Stimulated activated CD8-positive, alpha-beta memory T cell treated with anti-CD3 and anti-CD28 coated beads, Interleukin-15, amount 100 ng/mL, for 24 hours (primary cell): ENCODE data around the gene STAT6.
A peak's percentile ranks its signal among the peaks of the same experiment; 100 is the strongest.

Experiments used
- DNase-seq: peaks from one replicate; pipeline ENCODE4 v3.0.0-alpha.2; 2020; ENCODE audit warnings: low read depth

The STAT6 gene, protein sequence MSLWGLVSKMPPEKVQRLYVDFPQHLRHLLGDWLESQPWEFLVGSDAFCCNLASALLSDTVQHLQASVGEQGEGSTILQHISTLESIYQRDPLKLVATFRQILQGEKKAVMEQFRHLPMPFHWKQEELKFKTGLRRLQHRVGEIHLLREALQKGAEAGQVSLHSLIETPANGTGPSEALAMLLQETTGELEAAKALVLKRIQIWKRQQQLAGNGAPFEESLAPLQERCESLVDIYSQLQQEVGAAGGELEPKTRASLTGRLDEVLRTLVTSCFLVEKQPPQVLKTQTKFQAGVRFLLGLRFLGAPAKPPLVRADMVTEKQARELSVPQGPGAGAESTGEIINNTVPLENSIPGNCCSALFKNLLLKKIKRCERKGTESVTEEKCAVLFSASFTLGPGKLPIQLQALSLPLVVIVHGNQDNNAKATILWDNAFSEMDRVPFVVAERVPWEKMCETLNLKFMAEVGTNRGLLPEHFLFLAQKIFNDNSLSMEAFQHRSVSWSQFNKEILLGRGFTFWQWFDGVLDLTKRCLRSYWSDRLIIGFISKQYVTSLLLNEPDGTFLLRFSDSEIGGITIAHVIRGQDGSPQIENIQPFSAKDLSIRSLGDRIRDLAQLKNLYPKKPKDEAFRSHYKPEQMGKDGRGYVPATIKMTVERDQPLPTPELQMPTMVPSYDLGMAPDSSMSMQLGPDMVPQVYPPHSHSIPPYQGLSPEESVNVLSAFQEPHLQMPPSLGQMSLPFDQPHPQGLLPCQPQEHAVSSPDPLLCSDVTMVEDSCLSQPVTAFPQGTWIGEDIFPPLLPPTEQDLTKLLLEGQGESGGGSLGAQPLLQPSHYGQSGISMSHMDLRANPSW

DNA sequence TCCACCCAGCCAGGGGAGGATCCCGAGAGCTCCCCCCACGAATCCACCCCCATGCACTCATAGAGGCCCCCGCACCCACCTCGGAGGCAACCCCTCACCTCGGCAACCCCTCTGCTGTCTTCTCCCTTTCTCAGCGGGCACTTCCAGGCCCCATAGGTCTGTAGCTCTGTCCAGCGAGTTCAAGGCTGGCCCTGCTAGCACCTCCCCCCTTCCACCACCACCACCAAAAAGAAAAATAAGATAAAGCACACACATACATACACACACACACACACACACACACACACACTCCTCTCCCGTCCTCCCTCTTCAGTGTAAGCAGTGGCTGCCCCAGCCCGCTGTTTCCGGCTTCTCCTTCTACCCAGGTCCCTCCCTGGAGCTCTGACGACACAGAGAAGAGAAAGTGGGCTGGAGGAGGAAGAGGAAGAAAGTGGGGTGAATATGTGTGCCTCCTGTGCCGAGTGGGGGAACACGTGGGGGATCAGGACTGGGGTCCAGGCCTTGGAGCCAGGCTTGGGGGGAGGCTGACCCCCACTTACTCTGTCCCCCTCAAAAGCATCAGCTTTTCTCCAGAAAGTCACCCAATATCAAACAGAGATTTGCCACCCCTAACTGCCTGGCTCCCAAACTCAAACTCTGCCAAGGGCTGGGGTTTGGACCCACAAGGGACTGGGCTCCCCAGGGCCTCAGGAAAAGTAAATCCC, at the start of gene STAT6:
Gene STAT6 (minus strand): TSS at position 332 of the 704 bp plus-strand sequence. CDS start 3,084 bp downstream, outside the sequence.
- DNase-seq, result peak; percentile 41

DNA sequence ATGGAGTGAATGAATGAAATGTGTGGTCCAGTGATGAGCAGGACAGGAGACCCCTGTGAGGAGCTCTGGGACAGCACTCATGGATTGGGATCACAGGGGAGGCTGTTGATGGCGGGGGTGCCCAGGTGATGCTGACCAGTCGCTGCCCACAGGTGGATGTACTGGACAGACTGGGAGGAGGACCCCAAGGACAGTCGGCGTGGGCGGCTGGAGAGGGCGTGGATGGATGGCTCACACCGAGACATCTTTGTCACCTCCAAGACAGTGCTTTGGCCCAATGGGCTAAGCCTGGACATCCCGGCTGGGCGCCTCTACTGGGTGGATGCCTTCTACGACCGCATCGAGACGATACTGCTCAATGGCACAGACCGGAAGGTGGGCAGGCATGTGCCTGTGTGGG, 49.6 kb upstream of the STAT6 start:
- no peak for DNase-seq

DNA sequence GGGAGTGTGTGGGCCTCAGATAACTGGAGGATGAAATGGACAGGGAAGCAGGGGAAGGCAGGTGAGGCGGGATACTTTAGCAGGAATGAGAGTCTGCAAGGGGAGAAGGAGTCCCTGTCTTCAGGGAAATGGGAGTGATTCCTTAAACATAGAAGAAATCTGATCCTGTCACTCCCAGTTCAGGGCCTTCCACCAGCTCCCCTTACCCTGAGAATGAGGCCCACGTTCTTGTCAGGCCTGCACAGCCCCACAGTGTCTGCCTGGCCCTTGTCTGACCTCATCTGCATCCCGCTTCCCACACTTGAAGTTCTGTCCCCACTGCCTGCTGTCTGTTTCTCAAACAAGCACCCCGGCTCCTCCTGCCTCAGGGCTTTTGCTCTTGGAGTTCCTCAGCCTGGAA, 48.9 kb upstream of the STAT6 start:
- no peak for DNase-seq

DNA sequence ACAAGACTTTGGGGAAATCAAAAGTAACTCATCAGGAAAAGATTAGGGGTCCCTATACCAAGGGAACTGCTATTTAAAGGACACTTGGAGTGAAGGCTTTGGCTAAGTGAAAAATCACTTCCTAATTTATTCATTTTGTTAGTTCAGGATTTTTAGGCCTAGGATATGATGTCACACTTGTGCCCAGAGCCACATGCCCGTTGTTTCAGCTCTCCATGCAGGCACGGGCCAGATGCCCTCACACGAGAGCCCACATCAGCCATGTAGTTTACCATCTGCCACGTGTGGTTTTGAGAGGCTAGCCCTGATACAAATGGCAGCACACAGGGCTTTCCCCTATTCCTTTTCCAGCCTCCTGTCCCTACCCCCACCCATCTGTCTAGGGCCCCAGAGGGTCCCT, 48.1 kb upstream of the STAT6 start:
- DNase-seq, result no peak

DNA sequence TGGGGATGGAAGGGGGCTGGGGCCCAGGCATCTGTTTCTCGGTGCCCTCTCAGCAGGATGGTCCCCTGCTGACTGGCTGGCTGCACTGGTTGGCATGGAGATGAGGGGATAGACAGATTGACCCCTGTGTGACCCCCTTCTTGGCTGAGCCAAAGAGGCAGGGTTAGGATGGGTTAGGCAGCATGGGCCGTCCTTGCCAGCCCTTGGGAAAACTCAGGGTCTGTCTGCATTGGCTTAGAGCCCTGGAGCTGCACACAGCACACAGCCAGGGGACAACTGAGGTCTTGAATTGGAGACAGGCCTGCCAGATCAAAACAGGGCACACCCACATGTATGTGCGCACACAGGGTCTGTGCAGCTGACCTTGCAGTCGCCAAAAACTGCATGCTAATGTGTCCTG, 47.5 kb upstream of the STAT6 start:
- no peak for DNase-seq

DNA sequence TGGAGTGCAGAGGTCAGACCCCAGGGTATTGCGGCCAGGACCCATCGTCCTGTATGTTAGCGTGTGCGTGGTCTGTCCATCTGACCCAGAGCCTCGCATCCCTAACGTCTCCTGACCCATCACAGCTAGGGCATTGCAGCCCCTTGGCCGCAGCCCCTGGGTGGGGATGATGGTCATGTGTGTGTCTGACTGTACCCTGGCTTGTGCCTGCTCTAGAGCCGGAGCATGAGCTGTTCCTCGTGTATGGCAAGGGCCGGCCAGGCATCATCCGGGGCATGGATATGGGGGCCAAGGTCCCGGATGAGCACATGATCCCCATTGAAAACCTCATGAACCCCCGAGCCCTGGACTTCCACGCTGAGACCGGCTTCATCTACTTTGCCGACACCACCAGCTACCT, 47.0 kb upstream of the STAT6 start:
- DNase-seq, result no peak

DNA sequence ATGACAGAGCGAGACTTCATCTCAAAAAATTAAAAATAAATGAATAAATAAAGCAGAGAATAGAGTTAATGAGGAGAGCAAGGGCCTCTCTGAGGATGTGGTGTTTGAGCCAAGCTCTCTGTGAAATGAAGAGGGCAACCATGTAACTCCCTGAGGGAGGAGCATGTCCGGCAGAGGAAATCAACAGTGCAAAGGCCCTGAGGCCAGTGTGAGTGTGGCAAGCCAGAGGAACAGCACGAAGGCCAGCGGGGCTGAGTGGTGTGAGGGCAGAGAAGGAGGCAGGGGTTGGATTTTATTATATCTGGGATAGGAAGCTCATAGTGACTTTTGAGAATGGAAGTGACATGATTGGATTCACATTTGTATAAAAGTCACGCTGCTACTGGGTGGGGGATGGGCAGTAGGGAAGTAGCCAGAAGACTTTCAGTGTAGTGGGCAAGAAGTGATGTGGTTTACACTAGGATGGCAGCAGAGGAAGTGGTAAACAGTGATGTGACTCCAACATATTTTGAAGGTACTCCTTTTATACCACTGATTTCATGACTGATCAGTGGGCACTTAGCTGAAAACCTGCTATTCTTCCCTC, 46.5 kb upstream of the STAT6 start:
- no peak for DNase-seq

DNA sequence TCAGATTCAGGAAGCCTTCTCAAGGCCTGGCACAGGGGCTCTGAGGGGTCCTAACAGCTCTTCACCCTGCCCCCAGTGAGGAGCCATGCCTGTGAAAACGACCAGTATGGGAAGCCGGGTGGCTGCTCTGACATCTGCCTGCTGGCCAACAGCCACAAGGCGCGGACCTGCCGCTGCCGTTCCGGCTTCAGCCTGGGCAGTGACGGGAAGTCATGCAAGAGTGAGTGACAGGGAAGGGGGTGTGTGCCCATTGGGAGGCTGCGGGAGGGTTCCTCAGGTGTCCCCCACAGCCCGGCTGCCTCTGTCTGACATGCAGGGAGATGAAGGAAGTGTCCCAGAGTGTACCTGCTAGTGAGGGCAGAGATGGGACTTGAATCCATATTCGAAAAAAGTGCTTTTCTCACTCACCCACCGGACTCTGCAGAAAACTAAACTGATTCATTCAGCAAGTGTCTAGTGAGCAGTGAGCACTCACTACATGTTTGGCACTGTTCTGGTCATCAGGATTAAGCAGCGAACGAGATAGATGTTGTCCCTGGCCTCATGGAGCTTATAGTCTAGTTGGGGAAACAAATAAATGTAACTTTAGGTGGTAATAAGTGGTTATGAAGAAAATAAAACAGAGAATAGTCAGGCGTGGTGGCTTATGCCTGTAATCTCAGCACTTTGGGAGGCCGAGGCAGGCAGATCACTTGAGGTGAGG, 45.7 kb upstream of the STAT6 start:
- no peak for DNase-seq

DNA sequence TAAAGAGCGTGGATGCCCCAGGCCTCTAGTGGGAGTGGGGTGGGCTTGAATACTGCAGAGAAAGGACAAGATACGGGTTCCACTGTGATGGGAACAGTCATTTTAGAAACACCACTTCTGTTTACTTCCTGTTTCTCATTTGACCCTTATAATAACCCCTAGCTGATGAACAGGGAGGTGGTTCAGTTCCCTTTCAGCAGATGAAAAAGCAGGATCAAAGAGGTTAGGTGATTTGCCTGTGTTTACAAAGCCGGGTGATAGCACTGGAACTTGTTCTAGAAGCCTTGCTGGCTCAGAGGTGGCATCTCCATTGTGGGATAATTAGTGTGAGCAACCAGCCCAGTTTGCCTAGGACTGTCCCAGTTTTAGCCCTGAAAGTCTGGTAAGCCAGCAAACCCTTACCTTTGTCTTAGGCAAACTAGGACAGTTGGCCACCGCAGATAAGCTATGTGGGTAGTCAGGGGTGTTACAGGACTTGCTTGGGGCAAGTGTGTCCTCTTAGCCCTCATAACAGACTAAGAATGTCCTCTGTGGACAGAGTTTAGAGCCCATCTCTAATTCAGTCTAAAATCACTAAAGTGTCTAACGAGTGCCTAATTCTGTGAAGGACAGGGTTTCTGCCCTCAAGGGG, 43.8 kb upstream of the STAT6 start:
- no peak for DNase-seq

DNA sequence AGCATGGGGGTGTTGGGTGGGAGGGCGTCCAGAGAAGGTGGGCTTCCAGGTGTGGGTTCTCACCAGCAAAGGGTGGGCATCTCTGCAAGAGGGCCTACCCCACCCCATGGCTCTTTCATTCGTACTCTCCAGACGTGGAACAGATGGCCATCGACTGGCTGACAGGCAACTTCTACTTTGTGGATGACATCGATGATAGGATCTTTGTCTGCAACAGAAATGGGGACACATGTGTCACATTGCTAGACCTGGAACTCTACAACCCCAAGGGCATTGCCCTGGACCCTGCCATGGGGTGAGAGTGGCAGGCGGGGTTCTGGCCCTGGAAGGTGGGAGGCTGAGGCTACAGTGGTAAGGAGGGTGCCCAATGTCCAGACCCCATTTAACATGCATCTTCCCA, 42.9 kb upstream of the STAT6 start:
- DNase-seq, result no peak

DNA sequence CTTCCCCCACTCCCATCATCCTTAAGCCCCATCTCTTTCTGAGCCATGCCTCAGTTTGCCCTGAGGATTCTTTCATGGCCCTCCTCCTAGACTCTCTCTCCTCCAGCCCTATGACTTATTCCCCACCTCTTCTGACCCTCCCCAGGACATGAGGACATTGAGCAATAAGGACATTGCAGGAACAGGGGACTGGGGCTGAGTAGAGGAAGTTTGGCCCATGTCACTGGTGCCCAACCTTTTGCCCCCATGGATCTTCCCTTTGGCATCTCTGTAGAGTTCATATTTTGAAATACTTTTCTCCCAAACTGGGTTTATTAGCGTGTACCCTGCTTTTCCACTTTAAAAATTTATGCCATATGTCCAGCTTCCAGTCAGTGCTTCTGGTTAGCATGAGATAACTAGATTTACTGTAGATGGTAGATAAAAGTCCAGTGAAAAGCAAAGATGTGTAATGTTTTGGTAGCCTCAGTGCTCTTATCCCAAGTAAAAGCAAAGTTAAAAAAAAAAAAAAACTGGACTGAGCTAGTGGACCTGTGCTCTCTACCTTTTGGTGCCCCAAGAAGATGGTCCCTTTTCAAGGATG, 42.3 kb upstream of the STAT6 start:
- no peak for DNase-seq

DNA sequence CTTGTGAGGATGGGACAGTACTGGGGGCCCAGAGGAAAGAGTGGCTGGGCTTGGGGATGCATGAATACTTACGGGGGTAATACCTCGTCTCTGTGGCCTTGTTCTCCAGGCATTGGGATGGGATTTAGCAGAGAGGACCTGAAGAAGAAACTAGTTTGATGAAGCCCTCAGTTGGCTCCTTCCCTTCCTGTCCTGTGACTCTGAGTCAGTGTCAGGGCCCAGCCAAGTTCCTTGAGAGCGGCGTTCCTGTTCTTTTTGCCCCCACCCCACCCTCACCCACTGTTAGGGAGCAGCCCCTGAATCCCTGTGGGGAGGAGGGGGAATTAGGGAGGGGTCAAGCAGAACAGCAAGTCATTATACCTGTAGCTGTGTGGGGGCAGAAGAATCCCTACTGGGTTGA, 41.5 kb upstream of the STAT6 start:
- no peak for DNase-seq

DNA sequence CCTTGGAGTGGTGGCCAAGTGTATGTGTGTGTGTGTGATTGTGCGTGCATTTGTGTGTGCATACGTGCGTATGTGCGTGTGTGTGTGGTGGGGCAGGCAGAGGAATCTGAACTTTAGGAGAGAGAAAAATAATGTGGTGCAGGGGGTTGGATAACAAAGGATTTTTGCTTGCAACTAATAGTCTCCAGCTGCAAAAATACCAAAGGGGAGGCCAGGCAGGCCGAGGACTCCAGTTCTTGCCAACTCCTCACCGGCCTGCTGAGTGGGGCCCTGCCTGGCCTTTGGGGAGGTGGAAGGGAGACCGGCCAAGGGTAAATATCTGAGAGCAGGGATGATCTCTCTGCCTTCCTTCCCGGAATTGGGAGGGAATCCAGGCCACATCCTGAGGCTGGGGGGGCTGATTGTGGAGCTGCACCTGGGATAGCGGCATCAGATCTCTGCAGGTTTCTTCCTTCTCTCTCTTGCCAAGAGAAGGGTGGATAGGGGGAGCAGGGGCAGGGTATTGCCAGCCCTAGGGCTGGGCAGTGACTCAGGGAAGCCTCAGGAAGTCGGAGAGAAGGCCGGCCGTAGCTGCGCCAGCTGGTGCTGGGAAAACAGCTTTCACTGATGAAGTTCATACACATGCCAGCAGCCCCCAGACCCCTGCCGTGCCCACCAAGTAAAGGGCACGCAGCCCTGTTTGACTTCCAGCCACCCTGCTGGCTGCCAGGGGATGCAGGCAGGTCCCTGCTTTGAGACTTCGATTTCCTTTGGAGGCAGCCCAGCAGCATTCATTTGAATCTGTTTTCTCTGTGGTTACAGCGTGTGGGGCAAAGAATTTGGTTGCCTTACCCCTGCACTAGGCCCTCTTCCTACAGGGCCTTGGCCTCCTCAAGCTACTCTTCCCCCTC, 40.8 kb upstream of the STAT6 start:
- no peak for DNase-seq

DNA sequence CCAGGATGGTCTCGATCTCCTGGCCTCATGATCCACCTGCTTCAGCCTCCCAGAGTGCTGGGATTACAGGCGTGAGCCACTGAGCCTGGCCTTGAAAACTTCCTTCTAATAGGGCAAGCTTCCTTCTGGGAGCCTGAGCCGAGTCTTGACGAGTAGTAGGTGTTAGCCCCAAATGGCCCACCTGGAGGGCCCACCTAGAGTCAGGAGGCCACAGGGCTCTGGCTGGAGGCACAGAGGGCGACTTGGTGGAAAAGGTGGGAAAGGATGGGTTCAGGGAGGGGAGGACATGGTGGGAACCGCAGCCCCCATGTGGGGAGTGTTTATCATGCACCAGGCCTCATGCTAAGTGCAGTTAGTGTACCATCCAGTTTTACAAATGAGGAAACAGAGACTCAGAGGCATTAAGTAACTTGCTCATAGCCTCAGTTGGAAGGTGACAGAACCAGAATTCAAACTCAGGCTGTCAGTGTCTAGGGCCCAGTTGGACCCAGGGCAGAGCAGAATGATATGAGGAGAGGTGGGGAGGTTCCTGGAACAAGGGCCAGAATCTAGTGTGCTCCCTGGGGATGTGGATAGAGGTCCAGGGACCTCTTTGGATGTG, 39.3 kb upstream of the STAT6 start:
- no peak for DNase-seq

DNA sequence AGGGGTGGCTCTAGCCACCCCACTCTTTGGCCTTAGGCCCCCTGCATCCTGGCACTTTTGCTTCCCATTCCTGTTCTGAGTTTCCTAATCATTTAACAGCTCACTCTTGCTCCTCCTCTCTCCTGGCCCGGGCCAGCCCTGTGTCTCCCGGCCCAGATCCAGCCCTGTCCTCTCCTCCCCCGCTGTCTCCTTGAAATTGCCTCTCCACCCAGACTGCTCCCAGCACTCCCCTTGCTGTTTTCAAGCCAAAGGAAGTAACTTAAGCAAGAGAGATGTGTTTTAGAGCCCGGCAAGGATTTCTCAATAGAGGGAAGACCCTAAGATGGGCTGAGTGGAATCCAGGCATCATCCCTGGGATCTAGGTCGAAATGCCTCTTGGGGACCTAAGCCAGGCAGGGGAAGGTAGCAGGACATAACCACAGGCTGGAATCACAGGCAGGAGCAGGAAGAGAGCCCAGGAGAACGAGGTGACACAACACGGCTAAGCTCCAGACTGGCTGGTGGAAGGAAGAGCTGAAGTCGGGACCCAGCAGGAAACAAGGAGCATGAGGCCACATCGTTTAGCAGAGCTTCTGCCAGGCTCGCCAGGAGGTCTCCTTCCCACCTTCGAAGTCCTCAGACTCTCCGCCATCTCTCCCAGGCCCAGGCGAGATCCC, 38.2 kb upstream of the STAT6 start:
- no peak for DNase-seq

DNA sequence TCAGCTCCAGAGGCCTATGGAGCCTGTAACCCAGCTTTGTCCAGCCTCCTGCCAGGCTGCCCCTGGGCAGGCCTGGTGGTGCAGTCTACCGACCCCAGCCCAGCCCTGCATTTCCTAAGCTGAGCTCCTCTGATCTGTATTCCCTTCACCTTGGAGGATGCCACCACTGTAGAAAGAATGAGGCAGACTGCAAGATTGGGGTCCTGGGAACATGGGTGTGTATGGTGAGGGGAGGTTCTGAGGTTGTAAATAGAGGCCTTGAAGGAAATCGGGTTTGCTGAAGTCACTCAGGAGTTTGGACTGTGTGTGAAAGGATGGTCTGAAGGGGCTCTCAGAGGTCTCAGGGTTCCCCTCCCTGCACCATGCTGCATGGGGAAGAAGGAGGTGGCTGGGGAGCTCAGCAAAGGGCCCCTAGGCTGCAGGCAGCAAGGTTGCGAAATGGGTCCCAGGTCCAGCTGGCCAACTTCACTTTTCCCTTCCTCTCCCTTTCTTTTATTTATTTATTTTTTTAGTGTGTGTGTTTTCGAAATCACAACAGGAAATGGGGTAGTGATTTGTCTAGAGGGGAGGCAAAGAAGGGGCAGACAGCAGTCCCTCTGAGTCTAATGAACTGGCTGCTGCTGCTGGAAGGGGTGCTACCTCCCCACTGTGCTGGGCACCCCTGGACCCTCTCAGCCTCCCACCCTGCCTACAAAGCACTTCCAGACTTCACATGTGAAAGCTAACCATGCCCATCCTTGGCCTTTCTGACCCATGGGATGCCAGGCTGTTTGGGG, 37.5 kb upstream of the STAT6 start:
- no peak for DNase-seq

DNA sequence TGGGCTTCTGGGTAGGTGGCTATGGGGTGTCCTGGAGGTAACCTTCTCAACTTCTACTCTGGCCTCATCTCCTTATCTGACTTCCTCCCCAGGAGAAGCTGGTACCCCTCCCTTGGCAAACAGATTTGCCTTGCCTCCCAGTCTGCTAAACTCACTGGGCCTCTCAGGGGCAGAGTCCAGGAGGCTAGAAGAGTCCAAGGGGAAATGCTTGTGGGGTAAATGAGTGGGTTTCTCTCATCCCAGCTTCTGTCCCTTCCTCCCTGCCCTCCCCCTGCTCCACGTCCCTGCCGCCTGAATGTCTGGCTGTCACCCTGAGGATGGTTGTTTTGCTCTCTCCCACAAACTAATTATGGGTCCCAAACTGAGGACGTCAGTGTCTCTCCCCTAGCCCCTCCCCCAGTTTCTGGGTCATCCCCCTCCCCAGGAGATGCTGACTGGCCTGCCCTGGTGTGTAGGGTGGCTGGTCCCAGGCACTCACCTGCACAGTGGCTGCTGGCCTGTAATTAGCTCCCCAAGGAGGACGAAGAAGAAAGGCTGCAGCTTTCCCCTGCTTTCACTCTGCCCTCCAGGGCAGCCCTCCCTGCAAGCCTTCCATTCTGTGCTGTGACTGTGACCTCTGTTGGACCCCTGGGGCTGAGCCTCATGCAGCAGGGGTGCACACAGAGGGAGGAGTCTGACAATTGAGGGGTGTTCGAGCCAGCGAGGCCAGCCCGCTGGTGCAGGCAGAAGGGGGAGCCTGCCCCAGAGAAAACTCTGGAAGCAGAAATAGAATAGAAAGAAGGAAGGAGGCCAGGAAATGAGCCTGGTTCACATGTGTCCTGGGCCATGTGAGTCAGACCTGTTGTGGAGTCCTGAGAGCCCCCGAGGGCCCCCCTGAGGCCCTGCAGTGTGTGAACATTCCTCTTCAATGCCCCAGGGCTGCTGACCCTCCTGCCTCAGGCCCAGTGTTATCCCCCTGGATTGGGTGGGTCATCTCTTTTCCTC, 36.1 kb upstream of the STAT6 start, which contains the start of gene LRP1-AS:
Gene LRP1-AS (minus strand): TSS at position 659 of the 984 bp plus-strand sequence.
- no peak for DNase-seq
